T47D (cell line): Measurements from ENCODE around the gene MAPK1.
"Not testable (repeated sequence)": the region's sequence is repeated elsewhere in the genome, so short reads cannot be mapped to it uniquely, and the experiment has no call there.

Experiments used
- DNase-seq, 2 experiments: peaks; one replicate each; pipeline versions ENCODE4 v3.0.0 to v3.0.0-alpha.2; 2011 to 2012; ENCODE audit warnings: low read depth in 1 of 2, low spot score in 1 of 2
- JUND ChIP-seq: IDR thresholded peaks from 2 replicates; pipeline ENCODE4 v1.6.1; 2012; ENCODE audit warnings: low read depth
- in situ Hi-C: cut with HindIII; loops from 2 replicates; pipeline ENCODE4 v1.10.0; 2016; ENCODE audit warnings: low sequenced_read_pairs, low pct_unique_long_range_greater_than_20kb

The MAPK1 gene

DNA sequence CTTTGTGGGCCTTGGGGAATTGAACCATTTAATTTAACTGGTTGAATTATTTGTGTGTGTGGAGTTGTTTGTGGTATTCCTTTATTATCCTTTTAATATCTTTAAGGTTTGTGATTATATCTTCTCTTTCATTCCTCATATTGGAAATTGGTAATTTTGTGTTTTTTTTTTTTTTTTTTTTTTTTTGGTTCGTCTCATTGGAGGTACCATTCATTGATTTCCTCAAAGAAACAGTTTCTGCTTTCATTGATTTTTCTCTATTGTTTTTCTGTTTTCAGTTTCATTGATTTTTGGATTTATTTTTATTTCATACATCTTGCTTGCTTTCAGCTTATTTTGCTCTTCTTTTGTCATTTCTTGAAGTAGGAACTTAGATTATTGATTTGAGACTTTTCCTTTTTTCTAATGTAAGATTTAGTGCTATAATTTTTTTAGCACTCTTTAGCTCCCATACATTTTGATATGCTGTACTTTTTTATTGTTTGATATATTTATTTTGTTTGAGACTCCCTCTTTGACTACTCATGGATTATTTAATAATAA is 31.0 kb upstream of the MAPK1 start:
- in situ Hi-C loops = no loop called here
- DNase-seq = no peak
- TF ChIP-seq JUND = no peak

- in situ Hi-C loops = no loop called here
- TF ChIP-seq JUND = no peak
- DNase-seq = no peak
Observed at GRCh38 chr22:21896951-21897513, 29.6 kb upstream of the MAPK1 start.

DNA sequence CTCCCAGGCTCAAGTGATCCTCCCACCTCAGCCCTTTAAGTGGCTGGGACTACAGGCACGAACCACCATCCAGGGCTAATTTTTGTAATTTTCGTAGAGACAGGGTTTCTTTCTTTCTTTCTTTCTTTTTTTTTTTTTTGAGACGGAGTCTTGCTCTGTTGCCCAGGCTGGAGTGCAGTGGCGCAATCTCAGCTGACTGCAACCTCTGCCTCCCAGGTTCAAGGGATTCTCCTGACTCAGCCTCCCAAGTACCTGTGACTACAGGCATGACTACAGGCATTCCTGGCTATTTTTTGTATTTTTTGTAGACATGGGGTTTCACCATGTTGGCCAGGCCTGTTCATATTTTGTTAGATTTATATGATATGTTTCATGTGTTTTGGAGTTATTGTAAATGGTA is 28.8 kb upstream of the MAPK1 start:
- DNase-seq, in situ Hi-C loops: not testable (repeated sequence)

- in situ Hi-C loops = no loop called here
- no peak for TF ChIP-seq JUND
Observed at GRCh38 chr22:21894799-21895198, 27.4 kb upstream of the MAPK1 start.

GRCh38 chr22:21889251-21889990 is 22.0 kb upstream of the MAPK1 start:
- TF ChIP-seq JUND = no peak
- in situ Hi-C loops = no loop called here
- no peak for DNase-seq

More at GRCh38 chr22:21894799-21895198, 27.4 kb upstream of the MAPK1 start:
- DNase-seq = no peak

- no peak for DNase-seq
- TF ChIP-seq JUND = no peak
- in situ Hi-C loops = no loop called here
Observed at GRCh38 chr22:21887841-21888240, 20.4 kb upstream of the MAPK1 start.

DNA sequence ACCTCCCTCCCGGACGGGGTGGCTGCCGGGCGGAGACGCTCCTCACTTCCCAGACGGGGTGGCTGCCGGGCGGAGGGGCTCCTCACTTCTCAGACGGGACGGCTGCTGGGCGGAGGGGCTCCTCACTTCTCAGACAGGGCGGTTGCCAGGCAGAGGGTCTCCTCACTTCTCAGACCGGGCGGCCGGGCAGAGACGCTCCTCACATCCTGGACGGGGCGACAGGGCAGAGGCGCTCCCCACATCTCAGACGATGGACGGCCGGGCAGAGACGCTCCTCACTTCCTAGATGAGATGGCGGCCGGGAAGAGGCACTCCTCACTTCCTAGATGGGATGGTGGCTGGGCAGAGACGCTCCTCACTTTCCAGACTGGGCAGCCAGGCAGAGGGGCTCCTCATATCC is 16.5 kb upstream of the MAPK1 start:
- DNase-seq, in situ Hi-C loops: not testable (repeated sequence)

GRCh38 chr22:21882754-21883333 is 15.4 kb upstream of the MAPK1 start:
- in situ Hi-C loops, DNase-seq: not testable (repeated sequence)

- no peak for DNase-seq
- no peak for TF ChIP-seq JUND
- in situ Hi-C loops = no loop called here
Observed at GRCh38 chr22:21881841-21882753, 14.7 kb upstream of the MAPK1 start.

DNA sequence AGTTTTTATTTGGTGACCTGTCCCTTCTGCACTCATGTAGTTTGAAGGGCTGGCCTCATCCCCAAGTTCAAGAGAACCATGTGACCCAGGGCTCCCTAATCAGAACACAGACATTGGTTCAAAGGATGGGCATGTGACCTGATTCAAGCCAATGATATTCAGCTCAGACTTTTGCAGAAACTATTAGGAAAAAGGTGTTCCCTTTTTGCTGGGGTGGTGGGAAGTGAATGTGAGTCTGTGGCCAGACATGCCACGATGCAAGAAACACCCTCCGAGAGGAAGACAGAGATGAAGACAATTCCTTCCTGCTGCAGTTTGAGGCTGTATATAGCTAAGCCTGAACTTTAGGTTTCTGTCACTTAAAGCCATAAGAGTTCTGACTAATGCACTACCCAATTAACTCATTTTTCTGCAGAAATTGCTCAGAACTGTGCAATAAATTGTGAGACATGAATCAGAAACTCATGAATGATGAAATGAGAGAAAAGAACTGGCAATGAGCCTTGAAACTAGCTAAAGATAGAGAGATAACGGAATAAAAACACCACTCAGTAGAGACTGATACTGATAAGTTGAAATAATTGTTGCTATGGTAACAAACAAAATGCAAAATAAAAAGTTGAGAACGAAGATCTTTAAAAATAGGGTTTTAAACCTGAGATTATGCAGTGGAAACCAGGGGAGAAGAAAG is 9.2 kb upstream of the MAPK1 start:
- no peak for TF ChIP-seq JUND
- DNase-seq = no peak
- in situ Hi-C loops = no loop called here

GRCh38 chr22:21874953-21875352 is 7.5 kb upstream of the MAPK1 start:
- in situ Hi-C loops, DNase-seq: not testable (repeated sequence)

GRCh38 chr22:21873619-21874018 is 6.2 kb upstream of the MAPK1 start:
- in situ Hi-C loops = no loop called here
- no peak for DNase-seq
- TF ChIP-seq JUND = no peak

GRCh38 chr22:21872741-21873140 is 5.3 kb upstream of the MAPK1 start:
- in situ Hi-C loops, DNase-seq: not testable (repeated sequence)
